ENCODE measurements around the gene SLIT1.

SLIT1 gene

GRCh38 chr10:97013568-97013967 lies 172.2 kb downstream of the SLIT1 start:
- no peak overlapping the region for H2AFZ ChIP-seq (ENCODE audit: low read length)
- H3K9me2 ChIP-seq (ENCODE audit: low read depth, low read length), result no peaks in the 10 kb centered on the region
- 0 out of 2 replicates have a peak, but pooled peaks cover 4% of the 10 kb centered on the region for H3K36me3 ChIP-seq (ENCODE audit: insufficient read depth, low read length)
- H3K4me2 ChIP-seq (ENCODE audit: low read length), result no peak overlapping the region
- no peaks in the 10 kb centered on the region for H3K79me2 ChIP-seq (ENCODE audit: insufficient read depth, low read length)
- H3K4me1 ChIP-seq (ENCODE audit: insufficient read depth, low read length, severe bottlenecking), result peaks cover 11% of the 10 kb centered on the region
- H3F3A ChIP-seq (ENCODE audit: insufficient read depth, low read length), result no peaks in the 10 kb centered on the region
- no peak overlapping the region for H3K27ac ChIP-seq (ENCODE audit: low read depth, low read length, poor library complexity, severe bottlenecking)
- no peak overlapping the region for H3K4me3 ChIP-seq (ENCODE audit: low read depth, low read length, poor library complexity, severe bottlenecking)
- TF ChIP-seq EZH2 (IDR thresholded peaks at IDR 0.05; ENCODE audit: borderline replicate concordance, low read length) (no peak), CTCF (IDR thresholded peaks at IDR 0.05; ENCODE audit: low read length) (no peak)
- no peaks in the 10 kb centered on the region for H3K27me3 ChIP-seq (ENCODE audit: insufficient read depth, low read length)
- H4K20me1 ChIP-seq (ENCODE audit: insufficient read depth, low read length), result no peaks in the 10 kb centered on the region
- H3K9ac ChIP-seq (ENCODE audit: low read length), result no peak overlapping the region
- H3K9me3 ChIP-seq (ENCODE audit: low read length), result no peaks in the 10 kb centered on the region

DNA sequence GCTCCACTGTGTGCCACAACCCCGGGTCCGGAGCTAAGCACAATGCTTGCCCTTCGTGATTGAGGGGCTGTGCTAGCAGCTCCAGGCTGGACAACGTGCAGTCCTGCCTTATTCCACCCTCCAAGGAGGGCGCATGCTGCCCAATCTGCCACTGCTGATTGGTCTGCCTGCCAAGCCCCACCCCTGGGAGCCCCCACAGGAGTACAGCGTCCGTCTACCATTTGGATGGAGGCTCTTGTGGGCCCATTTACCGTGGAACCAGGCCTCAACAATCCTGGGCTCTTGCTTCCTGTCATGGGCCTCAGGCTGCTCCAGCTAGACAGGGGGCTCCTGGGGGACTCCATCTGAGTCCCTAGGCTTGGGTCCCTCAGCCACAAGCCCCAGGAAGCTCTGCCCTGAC lies 173.3 kb downstream of the SLIT1 start:
- peaks cover 9% of the 10 kb centered on the region for H3K4me1 ChIP-seq (ENCODE audit: insufficient read depth, low read length, severe bottlenecking)
- H3K9me2 ChIP-seq (ENCODE audit: low read depth, low read length), result no peaks in the 10 kb centered on the region
- no peak overlapping the region for H3K27ac ChIP-seq (ENCODE audit: low read depth, low read length, poor library complexity, severe bottlenecking)
- no peak overlapping the region for H2AFZ ChIP-seq (ENCODE audit: low read length)
- no peaks in the 10 kb centered on the region for H3K9me3 ChIP-seq (ENCODE audit: low read length)
- TF ChIP-seq EZH2 (IDR thresholded peaks at IDR 0.05; ENCODE audit: borderline replicate concordance, low read length) (no peak), CTCF (IDR thresholded peaks at IDR 0.05; ENCODE audit: low read length) (no peak)
- H3F3A ChIP-seq (ENCODE audit: insufficient read depth, low read length), result no peaks in the 10 kb centered on the region
- no peaks in the 10 kb centered on the region for H3K79me2 ChIP-seq (ENCODE audit: insufficient read depth, low read length)
- no peaks in the 10 kb centered on the region for H3K27me3 ChIP-seq (ENCODE audit: insufficient read depth, low read length)
- H3K36me3 ChIP-seq (ENCODE audit: insufficient read depth, low read length), result peaks cover 4% of the 10 kb centered on the region; the same call in 1 of the 2 replicates
- no peaks in the 10 kb centered on the region for H4K20me1 ChIP-seq (ENCODE audit: insufficient read depth, low read length)
- H3K4me3 ChIP-seq (ENCODE audit: low read depth, low read length, poor library complexity, severe bottlenecking), result no peak overlapping the region
- H3K4me2 ChIP-seq (ENCODE audit: low read length), result no peak overlapping the region
- H3K9ac ChIP-seq (ENCODE audit: low read length), result no peak overlapping the region

DNA sequence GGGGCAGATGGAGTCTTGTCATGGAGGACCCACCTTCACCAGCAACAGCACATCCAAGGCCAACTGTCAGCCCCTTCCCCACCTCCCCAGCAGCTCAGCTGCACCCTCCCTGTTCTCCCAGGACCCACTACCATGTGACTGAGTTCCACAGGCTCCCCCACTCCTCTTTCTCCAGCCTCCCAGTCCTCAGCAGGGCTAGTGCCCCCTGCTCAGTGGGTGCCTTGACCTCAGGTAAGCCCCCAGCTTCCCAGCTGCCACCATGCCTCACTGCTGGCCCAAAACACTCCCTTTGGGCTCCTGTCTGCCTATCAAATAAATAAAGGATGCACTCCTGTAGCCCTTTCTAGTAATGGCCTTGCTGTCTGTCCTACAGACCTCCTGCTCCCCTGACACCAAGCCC lies 174.4 kb downstream of the SLIT1 start:
- H3K4me2 ChIP-seq (ENCODE audit: low read length), result no peak overlapping the region
- no peaks in the 10 kb centered on the region for H3F3A ChIP-seq (ENCODE audit: insufficient read depth, low read length)
- no peaks in the 10 kb centered on the region for H3K4me1 ChIP-seq (ENCODE audit: insufficient read depth, low read length, severe bottlenecking)
- no peak overlapping the region for H3K27ac ChIP-seq (ENCODE audit: low read depth, low read length, poor library complexity, severe bottlenecking)
- H2AFZ ChIP-seq (ENCODE audit: low read length), result no peak overlapping the region
- TF ChIP-seq EZH2 (IDR thresholded peaks at IDR 0.05; ENCODE audit: borderline replicate concordance, low read length) (no peak), CTCF (IDR thresholded peaks at IDR 0.05; ENCODE audit: low read length) (no peak)
- no peaks in the 10 kb centered on the region for H3K79me2 ChIP-seq (ENCODE audit: insufficient read depth, low read length)
- H3K27me3 ChIP-seq (ENCODE audit: insufficient read depth, low read length), result no peaks in the 10 kb centered on the region
- H3K9me3 ChIP-seq (ENCODE audit: low read length), result no peaks in the 10 kb centered on the region
- H3K9me2 ChIP-seq (ENCODE audit: low read depth, low read length), result no peaks in the 10 kb centered on the region
- H3K36me3 ChIP-seq (ENCODE audit: insufficient read depth, low read length), result peaks cover 4% of the 10 kb centered on the region; the same call in 1 of the 2 replicates
- H3K4me3 ChIP-seq (ENCODE audit: low read depth, low read length, poor library complexity, severe bottlenecking), result no peak overlapping the region
- H3K9ac ChIP-seq (ENCODE audit: low read length), result no peak overlapping the region
- no peaks in the 10 kb centered on the region for H4K20me1 ChIP-seq (ENCODE audit: insufficient read depth, low read length)
